Endometrium (tissue), 2 donors: ENCODE results near the gene BBS2.
"Not testable (repeated sequence)": the region's sequence is repeated elsewhere in the genome, so short reads cannot be mapped to it uniquely, and the experiment has no call there.

Source experiments
- FAIRE-seq: peaks from 2 replicates; lab custom pipeline; 2012; peaks lifted over from hg19 to GRCh38; lab: Jason Lieb, UNC
- donor health status: control.
- donor health status: control.

Gene BBS2

GRCh38 chr16:56518425-56518824 is 1.4 kb downstream of the BBS2 start:
- no peak for FAIRE-seq

GRCh38 chr16:56517206-56517605 is 2.6 kb downstream of the BBS2 start:
- no peak for FAIRE-seq

GRCh38 chr16:56515665-56516064 is 4.2 kb downstream of the BBS2 start:
- FAIRE-seq, result no peak

DNA sequence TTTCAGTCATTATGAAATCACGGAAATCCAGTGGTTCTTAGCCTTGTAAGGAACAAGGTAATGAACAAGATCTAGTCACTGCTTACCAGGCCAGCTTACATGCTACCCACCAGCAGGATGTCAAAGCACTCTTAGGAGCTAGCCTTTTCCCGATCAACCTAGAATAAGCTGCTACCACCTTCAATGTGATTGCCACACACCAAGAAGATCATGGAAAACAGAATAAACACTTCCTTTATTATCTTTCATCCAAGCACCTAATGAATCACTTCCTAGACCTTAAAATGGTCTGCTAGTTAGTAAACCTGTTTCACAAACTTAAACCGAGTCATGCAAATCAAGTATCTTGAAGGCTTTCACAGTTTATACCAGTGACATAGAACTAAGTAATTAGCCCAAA is 5.0 kb downstream of the BBS2 start:
- no peak for FAIRE-seq

- no peak for FAIRE-seq
Measured at GRCh38 chr16:56513972-56514371, 5.9 kb downstream of the BBS2 start.

- no peak for FAIRE-seq
Measured at GRCh38 chr16:56513091-56513490, 6.7 kb downstream of the BBS2 start.

GRCh38 chr16:56512025-56512424 is 7.8 kb downstream of the BBS2 start:
- no peak for FAIRE-seq

- FAIRE-seq, result no peak
Measured at GRCh38 chr16:56510544-56510943, 9.3 kb downstream of the BBS2 start.

DNA sequence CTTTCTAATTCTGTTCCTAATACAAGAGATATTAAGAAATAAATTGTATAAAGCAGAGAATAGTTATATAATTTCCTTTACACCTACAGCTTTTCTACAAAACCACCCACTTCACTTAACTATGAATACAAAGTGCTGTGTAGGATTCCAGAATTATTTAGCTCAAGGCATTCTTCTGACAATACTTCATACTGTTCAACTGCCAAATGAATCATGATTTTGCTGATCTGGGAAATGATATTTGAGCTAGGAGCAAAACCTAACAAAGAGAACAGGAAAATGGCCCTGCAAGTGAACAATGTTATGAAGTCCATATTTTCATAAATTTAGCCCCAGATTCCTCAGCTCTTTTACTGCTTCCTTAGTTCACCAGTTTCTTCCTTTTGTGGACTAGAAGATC is 12.9 kb downstream of the BBS2 start:
- FAIRE-seq, result no peak

DNA sequence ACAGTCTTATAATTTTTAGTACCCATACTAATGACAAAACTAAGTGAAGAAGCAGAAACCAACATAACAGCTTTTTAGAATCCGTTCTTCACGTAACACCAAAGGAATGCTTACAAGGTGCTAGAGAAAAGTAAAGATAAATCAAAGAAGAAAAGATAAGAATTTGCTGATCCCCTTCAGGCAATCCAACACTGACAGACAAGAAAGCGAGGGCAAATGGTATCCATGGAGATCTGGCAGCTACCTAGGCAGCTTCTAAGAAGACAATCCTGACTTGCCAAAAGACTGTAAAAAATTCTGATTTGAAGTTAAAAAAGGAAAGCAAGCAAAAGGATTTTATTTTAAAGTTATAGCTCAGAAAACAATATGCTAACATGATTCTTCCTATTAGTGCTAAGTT is 14.6 kb downstream of the BBS2 start:
- no peak for FAIRE-seq

GRCh38 chr16:56493815-56494214 is 26.0 kb downstream of the BBS2 start:
- FAIRE-seq, result no peak

GRCh38 chr16:56493126-56493525 is 26.7 kb downstream of the BBS2 start:
- no peak for FAIRE-seq

DNA sequence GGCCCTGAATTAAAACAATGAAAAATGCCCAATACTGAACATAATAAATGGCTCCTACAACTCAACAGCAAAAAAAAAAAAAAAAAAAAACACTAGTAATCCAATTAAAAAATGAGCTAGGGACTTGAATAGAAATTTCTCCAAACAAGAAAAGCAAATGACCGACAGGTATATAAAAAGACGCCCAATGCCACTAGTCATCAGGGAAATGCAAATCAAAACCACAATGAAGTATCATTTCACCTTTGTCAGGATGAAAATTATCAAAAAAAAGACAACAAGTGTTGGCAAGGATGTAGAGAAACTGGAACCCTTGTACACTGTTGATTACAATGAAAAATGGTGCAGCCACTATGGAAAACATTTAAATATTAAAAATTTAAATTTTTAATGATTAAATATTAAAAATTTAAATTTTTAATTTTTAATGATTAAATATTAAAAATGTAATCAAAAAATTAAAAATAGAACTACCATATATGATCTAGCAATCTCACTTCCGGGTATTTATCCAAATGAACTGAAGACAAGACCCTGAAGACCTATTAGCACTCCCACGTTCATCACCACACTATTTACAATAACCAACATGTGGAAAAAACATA is 28.1 kb downstream of the BBS2 start:
- FAIRE-seq, result no peak

- not testable (repeated sequence) for FAIRE-seq
Measured at GRCh38 chr16:56488868-56489267, 31.0 kb downstream of the BBS2 start.

GRCh38 chr16:56488035-56488434 is 31.8 kb downstream of the BBS2 start:
- FAIRE-seq, result no peak

DNA sequence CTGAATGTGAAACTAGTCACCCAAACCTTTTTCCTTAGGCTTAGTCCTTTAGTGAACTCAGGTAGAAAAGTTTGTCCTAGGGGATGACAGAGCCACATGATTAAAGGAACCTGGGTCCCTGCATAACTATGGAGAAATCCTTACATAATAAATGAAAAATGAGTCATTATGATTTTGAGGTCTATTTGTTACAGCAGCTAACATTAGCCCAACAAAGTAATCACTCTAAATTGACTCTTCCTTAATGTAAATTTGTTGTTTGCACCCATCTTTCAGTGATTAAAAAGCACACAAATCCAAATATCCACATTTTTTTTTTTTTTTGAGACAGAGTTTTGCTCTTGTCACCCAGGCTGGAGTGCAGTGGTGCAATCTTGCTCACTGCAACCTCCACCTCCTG is 36.4 kb downstream of the BBS2 start:
- no peak for FAIRE-seq

GRCh38 chr16:56482683-56483236 is 37.1 kb downstream of the BBS2 start:
- FAIRE-seq, result no peak

GRCh38 chr16:56481468-56482122 is 38.2 kb downstream of the BBS2 start:
- FAIRE-seq, result no peak

DNA sequence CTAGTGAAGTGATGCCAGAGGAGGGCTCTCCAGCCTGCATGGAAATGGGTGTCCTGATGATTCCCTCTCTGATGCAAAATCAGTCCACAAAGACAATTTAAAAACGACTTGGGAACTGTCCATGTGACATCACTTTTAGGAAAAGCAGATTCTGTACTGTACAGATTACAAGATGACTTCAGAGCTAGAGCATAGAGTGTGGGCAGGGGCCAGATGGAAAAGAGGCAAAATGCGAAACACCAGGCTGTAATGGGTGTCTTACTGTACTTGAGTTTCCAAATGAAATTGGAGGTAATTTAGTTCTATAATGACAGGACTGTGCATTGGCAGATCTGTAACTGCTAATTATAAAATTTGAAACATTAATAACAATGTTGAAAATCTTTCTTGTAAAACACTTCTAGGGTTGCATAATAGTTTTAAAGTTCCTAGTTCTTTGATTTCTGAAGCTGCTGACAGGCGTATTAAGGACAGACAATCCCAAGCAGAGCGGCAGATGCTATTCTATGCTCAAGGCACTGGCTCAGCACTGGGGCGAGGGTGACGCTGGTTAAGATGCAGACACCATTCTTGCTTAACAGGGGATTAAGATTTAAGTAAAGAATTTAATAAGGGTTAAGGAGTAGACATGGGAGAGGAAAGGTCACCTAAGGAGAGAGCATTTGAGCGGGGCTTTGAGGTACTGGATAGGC is 38.9 kb downstream of the BBS2 start:
- FAIRE-seq, result no peak

GRCh38 chr16:56479469-56479868 is 40.4 kb downstream of the BBS2 start:
- no peak for FAIRE-seq

- no peak for FAIRE-seq
Measured at GRCh38 chr16:56478281-56479049, 41.4 kb downstream of the BBS2 start.

GRCh38 chr16:56477096-56477878 is 42.5 kb downstream of the BBS2 start:
- FAIRE-seq, result no peak
